ENCODE measurements around the gene ZNF536.
"Not testable (repeated sequence)": the region's sequence is repeated elsewhere in the genome, so short reads cannot be mapped to it uniquely, and the experiment has no call there.

The ZNF536 gene

DNA sequence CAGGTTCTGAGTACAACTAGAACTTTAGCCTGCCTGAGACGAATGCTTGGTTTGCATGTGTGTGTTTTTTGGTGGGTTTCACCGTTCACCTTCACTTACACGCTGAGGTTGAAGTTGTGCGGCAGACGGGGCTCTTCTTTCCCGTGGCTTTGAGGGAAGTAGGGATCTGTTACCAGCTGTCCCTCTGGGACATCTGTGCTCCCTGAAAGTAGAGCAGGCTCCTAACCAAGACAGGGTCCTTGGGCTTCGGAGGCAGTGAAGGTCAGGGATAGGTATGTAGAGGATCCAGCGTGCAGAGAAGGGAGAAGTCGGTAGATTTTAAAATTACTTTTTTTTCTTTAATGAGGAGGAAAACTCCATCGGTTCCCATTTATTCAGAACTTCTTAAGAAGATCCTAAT is 48.7 kb downstream of the ZNF536 start:
- DNase-seq = no peak

DNA sequence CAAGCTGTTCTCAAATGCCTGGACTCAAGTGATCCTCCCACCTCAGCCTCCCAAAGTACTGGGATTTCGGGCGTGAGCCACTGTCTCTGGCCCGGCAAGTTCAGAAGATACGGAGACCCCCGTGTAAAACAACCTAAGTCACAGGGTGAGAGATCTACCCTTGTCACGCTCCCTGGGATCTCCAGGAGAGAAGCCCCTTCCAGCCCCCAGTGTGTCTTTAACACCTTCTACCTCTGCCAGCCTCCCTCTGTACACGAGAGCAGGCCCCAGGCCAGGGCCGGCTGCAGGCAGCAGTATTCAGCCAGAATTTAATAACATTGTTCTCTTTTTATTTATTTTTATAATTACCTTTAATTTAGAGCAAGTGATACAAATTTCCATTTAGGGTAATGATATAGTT is 49.4 kb downstream of the ZNF536 start:
- no peak for DNase-seq

DNA sequence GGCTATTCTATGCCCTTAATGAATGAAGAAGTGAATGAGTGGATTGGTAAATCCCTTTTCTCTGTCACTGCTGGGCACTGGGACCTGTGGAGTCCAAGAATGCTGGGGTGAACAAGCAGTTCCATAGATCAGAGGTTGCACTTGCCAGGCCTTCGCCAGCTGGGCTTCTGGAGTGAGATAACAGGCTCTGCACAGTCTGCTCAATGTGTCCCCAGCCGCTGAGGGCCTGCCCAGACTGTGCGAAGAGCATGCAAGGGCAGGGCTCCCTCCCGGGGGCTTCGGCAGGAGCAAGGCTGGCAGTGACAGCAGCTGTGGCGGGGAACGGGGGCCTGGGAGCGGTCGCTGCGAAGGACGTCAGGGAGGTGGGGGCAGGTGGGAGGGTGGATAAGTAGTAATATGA is 51.3 kb downstream of the ZNF536 start:
- no peak for DNase-seq

DNA sequence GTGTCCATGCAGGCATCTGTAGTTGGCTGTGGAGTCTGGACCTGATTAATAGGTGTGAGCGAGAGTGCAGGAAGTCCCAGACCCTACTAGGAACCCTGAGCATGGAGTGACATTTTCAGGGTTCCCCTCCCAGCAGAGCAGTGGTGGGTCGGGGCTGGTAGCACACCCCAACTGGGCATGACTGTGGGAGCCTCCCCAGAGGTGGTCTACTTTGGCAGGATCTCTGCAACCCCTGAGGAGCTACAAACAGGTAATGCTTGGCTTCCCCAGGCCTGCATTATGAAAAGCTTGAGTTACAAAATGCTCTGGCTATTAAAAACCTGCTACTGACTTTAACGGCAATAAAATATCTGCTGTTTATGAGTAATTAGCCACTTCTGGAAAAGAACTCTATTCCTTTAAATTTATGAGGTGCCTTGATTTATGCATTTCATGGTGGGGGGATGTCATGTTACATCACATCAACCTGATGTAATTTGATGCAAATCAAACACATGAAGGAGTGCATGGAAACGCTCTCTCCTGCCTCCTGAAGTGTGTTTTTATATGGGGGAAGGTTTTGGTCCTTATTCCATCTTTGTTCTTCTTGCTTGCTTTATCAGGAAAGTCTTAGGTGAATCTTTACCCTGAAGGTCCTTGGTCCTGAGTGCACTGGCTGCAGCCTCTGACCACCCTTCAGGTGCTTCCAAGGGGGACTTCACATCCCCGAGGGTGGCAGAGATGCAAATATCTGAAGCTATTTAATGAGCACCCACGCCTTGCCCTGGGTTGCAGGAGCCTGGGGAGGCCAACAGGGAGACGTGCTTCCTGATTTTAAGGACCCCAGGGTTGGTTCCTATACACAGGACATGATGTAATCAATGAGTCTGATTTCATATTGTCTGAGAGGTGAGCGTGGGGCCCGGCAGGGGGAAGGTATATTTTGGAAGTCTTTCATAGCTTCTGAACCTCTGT is 54.0 kb downstream of the ZNF536 start:
- no peak for DNase-seq

DNA sequence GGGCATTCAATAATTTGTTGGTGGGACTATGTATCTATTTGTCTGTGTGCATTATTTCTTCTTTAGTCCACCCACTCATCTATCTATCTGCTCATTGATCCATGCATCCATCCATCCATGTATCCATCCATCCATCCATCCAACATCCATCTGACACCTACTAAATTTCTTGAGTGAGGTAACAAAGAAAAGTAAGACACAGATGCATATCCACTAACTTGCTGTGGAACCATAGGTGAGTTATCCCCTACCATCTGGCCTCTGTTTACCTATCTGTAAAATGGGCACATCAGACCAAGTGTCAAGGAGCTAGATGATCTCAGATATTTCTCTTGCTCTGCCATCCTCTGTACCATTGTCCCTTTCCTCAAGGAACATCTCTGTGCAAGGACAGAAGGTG is 54.7 kb downstream of the ZNF536 start:
- DNase-seq = no peak

DNA sequence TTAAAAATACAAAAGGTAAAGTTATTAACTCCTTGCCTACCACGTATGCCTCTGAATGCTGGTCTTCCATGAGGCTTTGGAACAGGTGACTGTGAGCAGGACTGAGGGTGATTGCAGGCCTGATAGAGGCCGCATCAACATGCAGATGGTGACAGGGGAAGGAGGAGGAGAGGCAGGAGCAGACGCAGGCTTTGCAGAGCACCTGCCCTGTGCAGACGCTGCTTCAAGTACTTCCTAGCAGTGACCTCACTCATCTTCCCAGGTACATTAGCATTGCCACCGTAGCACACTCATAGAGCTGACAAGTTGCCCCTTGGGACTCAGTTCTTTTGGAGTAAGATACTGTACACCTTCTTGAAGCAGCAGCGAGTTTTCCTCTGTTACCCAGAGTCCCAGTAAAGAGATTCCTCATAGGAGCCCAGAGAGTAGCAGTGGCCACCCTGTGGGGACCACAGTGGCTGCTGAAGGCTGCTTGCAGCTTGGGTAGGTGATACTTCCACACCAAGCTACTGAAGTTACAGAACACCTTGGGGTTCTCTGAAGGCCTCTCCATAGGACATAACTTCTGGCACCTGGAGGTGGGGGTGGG is 56.0 kb downstream of the ZNF536 start:
- no peak for DNase-seq

DNA sequence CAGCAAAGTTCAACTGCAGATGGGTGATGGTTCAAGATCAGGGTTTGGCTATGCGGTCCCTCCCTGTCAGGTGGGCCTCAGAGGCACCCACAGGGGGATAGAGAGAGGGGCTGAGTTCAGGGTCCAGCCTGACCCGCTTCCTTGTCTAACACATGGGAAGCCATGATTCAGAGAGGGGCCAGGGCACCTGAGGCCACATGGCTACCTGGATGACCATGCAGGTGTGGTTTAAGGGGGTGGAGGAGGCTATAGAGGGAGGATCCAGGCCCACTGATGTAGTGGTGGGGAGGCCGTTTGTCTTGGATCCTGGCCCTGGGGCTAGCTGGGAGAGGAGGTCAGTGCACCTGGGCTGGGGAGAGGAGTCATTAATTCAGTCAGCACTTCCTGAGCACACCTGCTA is 56.7 kb downstream of the ZNF536 start:
- no peak for DNase-seq

DNA sequence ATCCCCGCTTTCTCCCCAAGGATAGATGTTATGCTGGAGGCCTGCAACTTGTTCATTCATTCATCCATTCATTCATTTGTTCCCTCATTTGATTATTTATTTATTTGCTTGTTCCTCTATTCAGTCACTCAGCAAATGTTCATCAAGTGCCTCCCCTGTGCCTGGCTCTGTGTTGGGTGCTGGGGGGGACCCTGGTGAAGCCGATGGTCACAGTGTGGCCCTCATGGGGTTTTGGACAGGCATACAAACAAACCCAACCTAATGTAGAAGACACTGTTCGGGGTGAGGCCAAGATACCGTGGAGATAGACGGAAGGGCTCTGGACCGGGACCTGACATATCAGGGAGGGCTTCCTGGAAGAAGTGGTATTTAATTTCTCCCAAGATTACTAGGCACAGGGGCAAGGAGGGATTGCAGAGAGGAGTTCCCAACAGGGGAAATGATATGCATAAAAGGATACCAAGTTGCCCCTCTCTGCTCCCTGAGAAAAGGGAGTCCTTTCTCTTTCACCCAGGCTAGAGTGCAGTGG is 58.1 kb downstream of the ZNF536 start:
- DNase-seq = no peak

DNA sequence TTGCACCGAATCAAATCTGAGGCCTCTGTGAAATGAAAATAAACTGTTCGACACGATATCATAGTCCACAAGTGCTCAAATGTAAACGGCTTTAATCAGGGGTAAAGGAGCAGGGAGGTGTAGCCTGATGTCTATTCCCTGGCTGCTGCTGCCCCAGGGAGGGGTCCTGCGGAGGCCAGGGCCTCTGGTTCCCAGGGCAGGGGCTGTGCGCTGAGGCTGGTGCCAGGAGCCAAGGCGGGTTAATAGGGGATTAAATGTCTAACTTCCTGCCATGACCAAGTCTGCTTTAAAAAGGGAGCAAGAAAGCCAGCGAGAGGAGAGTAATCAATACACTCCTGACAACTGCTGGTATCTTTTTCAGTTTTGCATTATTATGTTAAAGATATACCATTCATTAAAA is 59.4 kb downstream of the ZNF536 start:
- no peak for DNase-seq

DNA sequence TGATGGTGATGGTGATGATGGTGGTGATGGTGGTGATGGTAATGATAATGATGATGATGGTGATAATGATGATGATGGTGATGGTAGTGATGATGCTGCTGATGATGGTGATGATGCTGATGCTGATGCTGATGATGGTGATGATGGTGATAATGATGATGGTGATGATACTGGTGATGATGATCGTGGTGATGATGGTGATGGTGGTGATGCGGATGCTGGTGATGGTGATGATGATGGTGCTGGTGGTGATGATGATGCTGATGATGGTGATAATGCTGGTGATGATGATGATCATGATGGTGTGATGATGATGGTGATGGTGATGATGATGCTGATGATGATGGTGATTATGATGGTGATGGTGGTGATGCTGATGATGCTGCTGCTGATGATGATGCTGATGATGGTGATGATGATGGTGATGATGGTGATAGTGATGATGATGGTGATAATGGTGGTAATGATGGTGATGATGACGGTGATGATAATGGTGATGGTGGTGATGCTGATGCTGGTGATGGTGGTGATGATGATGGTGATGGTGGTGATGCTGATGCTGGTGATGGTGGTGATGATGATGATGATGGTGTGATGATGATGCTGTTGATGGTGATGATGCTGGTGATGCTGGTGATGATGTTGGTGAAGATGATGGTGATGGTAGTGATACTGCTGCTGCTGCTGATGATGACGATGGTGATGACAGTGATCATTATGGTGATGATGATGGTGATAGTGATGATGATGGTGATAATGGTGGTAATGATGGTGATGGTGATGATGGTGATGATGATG is 62.8 kb downstream of the ZNF536 start:
- DNase-seq = no peak

DNA sequence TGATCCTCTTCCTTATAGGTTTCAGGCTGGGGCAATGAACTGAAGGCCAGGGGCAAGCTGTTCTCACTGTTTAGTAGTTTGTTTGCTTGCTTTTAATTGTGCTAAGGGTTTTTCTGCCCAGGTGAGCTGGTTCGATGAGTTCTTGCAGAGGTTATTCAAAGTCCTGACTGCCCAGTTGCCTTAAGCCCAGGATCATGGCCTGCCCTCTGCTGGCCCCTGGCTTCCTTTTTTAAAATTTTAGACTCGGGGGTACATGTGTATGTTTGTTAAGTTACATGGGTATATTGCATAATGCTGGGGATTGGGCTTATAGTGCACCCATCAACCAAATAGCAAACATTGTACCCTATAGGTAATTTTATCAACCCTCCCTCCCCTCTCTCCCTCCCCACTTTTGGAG is 65.7 kb downstream of the ZNF536 start:
- no peak for DNase-seq

DNA sequence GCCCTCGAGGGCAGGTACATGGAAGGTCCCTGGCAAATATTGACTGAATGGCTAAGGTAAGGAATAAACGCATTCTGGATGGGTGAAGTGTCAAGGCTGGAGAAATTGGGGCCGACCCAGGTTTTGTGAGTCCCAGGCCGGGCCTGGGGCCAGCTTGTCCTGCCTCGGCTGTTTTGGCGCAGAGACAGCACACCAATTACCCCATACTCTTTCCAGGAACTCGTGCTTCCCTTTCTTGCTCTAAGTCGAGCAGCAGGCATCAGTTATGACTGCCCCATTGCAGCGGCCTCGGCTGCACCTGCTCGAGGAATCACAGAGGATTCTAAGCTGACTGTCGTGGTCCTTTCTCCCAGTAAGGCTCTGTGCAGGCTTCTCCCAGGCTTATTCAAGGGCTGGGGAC is 67.1 kb downstream of the ZNF536 start:
- no peak for DNase-seq

DNA sequence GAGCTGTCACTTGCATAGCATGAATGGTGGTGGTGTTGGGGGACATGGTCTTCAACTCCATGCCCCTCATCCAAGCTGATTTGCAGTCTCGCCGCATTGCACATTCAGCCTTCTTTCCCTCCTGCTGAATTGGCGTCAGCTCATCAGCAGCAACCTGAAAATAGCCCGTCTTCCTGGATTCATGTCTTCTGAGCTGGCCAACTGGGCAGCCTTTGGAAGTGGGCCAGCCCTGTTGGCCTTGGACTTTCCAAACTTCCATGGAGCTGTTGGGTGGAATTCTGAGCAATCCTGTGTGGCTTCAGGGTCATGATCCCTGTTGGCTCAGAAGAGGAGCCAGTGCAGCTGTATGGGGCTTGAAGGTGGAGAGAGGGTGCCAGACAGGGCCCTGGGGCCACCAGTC is 68.8 kb downstream of the ZNF536 start:
- no peak for DNase-seq

DNA sequence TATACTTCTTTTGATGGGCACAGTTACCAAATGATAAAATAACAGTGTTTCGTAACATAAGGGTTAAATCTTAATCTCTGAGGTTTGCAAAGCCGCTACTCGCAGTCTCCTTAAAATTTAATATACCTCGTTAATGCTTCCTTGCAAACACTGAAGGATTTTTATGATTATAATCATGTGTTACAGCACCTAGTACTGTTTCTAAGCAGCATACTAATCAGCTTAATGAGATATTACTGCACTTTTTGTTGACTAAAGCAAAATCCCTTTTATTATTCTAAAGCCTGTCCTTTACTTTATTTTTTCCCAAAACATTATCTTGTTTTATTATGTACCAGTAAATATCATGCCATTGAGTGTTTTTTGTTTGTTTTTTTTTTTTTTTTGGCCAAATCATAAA is 70.5 kb downstream of the ZNF536 start:
- DNase-seq = no peak

DNA sequence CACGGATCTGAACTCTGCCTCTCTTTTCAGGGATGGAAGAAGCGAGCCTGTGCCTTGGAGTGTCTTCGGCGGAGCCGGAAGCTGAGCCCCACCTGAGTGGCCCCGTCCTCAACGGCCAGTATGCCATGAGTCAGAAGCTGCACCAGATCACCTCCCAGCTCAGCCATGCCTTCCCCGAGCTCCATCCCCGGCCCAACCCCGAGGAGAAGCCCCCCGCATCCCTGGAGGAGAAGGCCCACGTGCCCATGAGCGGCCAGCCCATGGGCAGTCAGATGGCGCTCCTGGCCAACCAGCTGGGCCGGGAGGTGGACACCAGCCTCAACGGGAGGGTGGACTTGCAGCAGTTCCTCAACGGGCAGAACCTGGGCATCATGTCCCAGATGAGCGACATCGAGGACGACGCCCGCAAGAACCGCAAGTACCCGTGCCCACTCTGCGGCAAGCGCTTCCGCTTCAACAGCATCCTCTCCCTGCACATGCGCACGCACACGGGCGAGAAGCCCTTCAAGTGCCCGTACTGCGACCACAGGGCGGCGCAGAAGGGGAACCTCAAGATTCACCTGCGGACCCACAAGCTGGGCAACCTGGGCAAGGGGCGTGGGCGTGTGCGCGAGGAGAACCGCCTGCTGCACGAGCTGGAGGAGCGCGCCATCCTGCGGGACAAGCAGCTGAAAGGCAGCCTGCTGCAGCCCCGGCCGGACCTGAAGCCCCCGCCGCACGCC is 71.5 kb downstream of the ZNF536 start:
- DNase-seq = no peak

DNA sequence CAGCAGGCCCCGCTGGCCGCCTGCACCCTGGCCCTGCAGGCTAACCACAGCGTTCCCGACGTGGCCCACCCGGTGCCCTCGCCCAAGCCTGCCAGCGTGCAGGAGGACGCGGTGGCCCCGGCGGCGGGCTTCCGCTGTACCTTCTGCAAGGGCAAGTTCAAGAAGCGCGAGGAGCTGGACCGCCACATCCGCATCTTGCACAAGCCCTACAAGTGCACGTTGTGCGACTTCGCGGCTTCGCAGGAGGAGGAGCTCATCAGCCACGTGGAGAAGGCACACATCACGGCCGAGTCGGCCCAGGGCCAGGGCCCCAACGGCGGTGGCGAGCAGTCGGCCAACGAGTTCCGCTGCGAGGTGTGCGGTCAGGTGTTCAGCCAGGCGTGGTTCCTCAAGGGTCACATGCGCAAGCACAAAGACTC is 72.1 kb downstream of the ZNF536 start:
- no peak for DNase-seq

DNA sequence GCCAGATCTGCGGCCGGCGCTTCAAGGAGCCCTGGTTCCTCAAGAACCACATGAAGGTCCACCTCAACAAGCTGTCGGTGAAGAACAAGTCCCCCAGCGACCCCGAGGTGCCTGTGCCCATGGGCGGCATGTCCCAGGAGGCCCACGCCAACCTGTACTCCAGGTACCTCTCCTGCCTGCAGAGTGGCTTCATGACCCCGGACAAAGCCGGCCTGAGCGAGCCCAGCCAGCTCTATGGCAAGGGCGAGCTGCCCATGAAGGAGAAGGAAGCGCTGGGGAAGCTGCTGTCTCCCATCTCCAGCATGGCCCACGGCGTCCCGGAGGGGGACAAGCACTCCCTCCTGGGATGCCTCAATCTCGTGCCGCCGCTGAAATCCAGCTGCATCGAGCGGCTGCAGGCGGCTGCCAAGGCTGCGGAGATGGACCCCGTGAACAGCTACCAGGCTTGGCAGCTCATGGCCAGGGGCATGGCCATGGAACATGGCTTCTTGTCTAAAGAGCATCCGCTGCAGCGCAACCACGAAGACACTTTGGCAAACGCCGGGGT is 72.6 kb downstream of the ZNF536 start:
- DNase-seq = no peak

DNA sequence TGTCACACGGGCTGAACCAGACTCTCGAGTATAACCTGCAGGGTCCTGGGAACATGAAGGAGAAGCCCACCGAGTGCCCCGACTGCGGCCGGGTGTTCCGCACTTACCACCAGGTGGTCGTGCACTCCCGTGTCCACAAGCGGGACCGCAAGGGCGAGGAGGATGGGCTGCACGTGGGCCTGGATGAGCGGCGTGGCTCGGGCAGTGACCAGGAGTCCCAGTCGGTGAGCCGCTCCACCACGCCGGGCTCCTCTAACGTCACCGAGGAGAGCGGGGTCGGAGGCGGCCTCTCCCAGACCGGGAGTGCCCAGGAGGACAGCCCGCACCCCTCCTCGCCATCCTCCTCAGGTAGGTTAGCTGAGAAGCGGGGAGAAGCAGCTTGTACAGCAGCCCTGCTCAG is 73.2 kb downstream of the ZNF536 start:
- no peak for DNase-seq

DNA sequence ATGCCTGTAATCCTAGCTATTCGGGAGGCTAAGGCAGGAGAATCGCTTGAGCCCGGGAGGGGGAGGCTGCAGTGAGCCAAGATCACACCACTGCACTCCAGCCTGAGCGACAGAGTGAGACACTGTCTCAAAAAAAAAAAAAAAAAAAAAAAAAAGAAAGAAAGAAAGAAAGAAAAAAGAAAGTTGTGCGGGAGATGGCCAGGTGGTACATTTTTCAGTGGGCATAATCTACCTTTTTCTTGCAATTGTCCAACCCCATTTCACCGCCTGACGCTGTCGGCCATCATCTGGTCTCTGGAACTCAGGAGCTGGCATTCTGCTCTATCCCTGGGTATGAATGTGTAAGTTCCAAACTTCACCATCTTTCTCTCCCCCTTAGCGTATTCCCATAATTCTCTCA is 73.9 kb downstream of the ZNF536 start:
- DNase-seq = not testable (repeated sequence)

DNA sequence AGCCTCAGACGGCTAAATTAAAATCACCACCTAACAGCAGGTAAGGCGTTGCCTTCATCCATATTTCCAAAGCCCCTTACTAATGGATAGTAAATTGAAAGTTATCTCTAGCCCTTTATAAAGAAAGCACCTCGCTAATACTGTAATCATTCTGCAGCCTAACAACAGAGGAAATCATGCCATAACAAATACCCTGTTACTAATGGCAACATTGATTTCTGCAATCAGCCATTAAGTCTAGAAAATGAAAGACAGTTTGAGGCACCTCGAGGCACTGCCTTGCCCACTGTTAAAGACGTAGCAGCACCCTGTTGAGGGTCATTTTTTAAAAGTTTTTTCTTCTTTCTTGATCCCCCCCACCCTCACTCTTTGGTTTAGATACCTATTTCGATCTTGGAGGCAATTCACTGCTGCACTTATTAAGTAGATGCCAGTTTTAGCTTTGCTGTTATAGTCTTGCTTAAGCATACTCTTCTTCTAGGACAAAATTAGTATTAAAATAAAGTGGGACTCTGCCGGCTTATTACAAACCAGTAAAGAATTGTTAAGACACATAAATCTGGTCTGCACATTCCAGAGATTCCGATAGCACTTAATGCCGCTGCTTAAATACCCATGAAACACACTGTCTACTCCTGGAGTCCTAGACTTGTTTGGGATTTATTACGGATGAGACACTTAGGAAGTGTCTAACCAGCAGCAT is 74.8 kb downstream of the ZNF536 start:
- DNase-seq = no peak

DNA sequence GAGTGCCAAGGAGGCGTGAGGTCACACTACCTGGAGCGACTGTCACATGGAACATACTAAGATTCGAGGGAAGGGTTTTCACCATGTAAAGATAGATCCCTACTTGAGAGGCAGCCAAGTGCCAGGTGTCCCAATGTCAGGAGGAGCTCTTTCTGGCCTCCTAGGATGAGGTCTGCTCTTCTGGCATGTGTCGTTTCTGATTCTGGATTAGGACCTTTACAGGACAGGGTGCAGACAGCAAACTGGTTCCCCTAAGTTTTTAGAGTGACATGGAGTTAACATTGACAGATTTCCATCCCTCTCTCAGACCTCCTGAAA is 75.3 kb downstream of the ZNF536 start:
- DNase-seq = no peak

Measured in SHP77 treated with DMSO at 0.1 percent for 48 hours (cell line).